HepG2 (cell line): ENCODE results near the gene KCTD18. TPM values are rescaled to one million over a fixed set of nuclear protein-coding genes. Genes with fewer than 3 reads are reported as not detected.

Experiments
- CBX1 ChIP-seq: IDR thresholded peaks from one replicate; pipeline ENCODE4 v1.6.1; 2016; ENCODE audit warnings: antibody characterized with exemption, low read depth
- FOXP1 ChIP-seq, 2 experiments: fragments of 450-650 bp in 1 of 2; IDR thresholded peaks; 2 replicates each; pipeline ENCODE4 v1.6.1; 2017 to 2018; ENCODE audit warnings: antibody characterized with exemption in 1 of 2
- NFE2L2 ChIP-seq: fragments of 150-350 bp; IDR thresholded peaks from 2 replicates; pipeline ENCODE4 v1.6.1; 2014; ENCODE audit warnings: low read length
- NONO ChIP-seq, 2 experiments: fragments of 450-650 bp in 1 of 2; sonication (generic) in 1 of 2; formaldehyde crosslinking in 1 of 2; IDR thresholded peaks in 1 of 2; conservative IDR thresholded peaks in 1 of 2; 2 replicates each; pipeline versions ENCODE4 v1.6.1 to v1.8.0; 2017 to 2022; ENCODE audit warnings: mild to moderate bottlenecking in 1 of 2, missing genetic modification reagents in 1 of 2, moderate library complexity in 1 of 2
- PCBP2 ChIP-seq: fragments of 200-400 bp; formaldehyde crosslinking; optimal IDR thresholded peaks from 2 replicates; pipeline ENCODE3; 2018; ENCODE audit warnings: low read length, low read depth; ENCODE audit not compliant: poor library complexity, severe bottlenecking
- PHF8 ChIP-seq: sonication (generic); formaldehyde crosslinking; IDR thresholded peaks from 2 replicates; pipeline ENCODE4 v1.5.0; 2020; ENCODE audit warnings: missing genetic modification reagents
- STAG1 ChIP-seq: sonication (generic); formaldehyde crosslinking; IDR thresholded peaks from 2 replicates; pipeline ENCODE4 v1.4.0; 2020; ENCODE audit warnings: missing genetic modification reagents
- U2AF1 ChIP-seq: fragments of 200-400 bp; formaldehyde crosslinking; optimal IDR thresholded peaks from 2 replicates; pipeline ENCODE3; 2017; ENCODE audit warnings: mild to moderate bottlenecking, low read depth, low read length
- ZHX1 ChIP-seq: sonication (generic); formaldehyde crosslinking; IDR thresholded peaks from 2 replicates; pipeline ENCODE4 v1.8.1; 2022; ENCODE audit warnings: low read depth, mild to moderate bottlenecking, missing genetic modification reagents
- ZNF124 ChIP-seq: sonication (generic); formaldehyde crosslinking; IDR thresholded peaks from 2 replicates; pipeline ENCODE4 v1.4.0; 2020; ENCODE audit warnings: missing genetic modification reagents
- ZNF569 ChIP-seq: sonication (generic); formaldehyde crosslinking; IDR thresholded peaks from 2 replicates; pipeline ENCODE4 v1.5.0; 2020; ENCODE audit warnings: mild to moderate bottlenecking, missing genetic modification reagents, moderate library complexity, borderline replicate concordance
- ZNF614 ChIP-seq: IDR thresholded peaks from 2 replicates; pipeline ENCODE4 v1.6.1; 2018; ENCODE audit warnings: missing biosample characterization, missing genetic modification reagents, inconsistent platforms, borderline replicate concordance
- polyA plus RNA-seq, 8 experiments: library from polyadenylated mRNA; depleted of rRNA in 3 of 8; stranded (reverse) in 7 of 8; unstranded in 1 of 8; fragments of >200 nt; fragmentation: Illumina TruSeq in 4 of 8; extraction: Trizol in 4 of 8; gene quantifications; 2 replicates each; pipeline versions ENCODE4 v1.2.1 to v1.2.3, GENCODE V29; 2011 to 2016; ENCODE audit warnings: low read depth in 4 of 8, missing spikeins in 1 of 8, mixed read lengths in 1 of 8; ENCODE audit not compliant: insufficient read depth in 1 of 8
- total RNA-seq, 5 experiments: library from RNA; depleted of rRNA; stranded (reverse); fragments of >200 nt; fragmentation: Illumina TruSeq; extraction: Trizol; gene quantifications; 2 replicates each; pipeline ENCODE4 v1.2.3, GENCODE V29; 2016; ENCODE audit warnings: low read depth in 1 of 5
- TF ChIP-seq, protein P1 (sequence below): sonication (generic); formaldehyde crosslinking; IDR thresholded peaks from 2 replicates; pipeline ENCODE4 v1.4.0; 2020; ENCODE audit warnings: missing genetic modification reagents
- TF ChIP-seq, protein P2 (sequence below): sonication (generic); formaldehyde crosslinking; IDR thresholded peaks from 2 replicates; pipeline ENCODE4 v1.5.0; 2020; ENCODE audit warnings: missing genetic modification reagents
- TF ChIP-seq, protein P3 (sequence below): sonication (generic); formaldehyde crosslinking; conservative IDR thresholded peaks from 2 replicates; pipeline ENCODE4 v1.8.0; 2022; ENCODE audit warnings: mild to moderate bottlenecking, moderate library complexity, missing genetic modification reagents

The KCTD18 gene
- total and polyA plus RNA-seq, 2 of the 13 experiments (the other 11 are each of a cell fraction or from before 2014, with no cell fraction given): 2.2 to 7.1 TPM

- TF ChIP-seq, protein P1, sequence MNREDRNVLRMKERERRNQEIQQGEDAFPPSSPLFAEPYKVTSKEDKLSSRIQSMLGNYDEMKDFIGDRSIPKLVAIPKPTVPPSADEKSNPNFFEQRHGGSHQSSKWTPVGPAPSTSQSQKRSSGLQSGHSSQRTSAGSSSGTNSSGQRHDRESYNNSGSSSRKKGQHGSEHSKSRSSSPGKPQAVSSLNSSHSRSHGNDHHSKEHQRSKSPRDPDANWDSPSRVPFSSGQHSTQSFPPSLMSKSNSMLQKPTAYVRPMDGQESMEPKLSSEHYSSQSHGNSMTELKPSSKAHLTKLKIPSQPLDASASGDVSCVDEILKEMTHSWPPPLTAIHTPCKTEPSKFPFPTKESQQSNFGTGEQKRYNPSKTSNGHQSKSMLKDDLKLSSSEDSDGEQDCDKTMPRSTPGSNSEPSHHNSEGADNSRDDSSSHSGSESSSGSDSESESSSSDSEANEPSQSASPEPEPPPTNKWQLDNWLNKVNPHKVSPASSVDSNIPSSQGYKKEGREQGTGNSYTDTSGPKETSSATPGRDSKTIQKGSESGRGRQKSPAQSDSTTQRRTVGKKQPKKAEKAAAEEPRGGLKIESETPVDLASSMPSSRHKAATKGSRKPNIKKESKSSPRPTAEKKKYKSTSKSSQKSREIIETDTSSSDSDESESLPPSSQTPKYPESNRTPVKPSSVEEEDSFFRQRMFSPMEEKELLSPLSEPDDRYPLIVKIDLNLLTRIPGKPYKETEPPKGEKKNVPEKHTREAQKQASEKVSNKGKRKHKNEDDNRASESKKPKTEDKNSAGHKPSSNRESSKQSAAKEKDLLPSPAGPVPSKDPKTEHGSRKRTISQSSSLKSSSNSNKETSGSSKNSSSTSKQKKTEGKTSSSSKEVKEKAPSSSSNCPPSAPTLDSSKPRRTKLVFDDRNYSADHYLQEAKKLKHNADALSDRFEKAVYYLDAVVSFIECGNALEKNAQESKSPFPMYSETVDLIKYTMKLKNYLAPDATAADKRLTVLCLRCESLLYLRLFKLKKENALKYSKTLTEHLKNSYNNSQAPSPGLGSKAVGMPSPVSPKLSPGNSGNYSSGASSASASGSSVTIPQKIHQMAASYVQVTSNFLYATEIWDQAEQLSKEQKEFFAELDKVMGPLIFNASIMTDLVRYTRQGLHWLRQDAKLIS: peak; percentile 36; the same call in 1 of the 2 replicates
- TF ChIP-seq ZNF614 (peak; percentile 93; the same call in 1 of the 2 replicates), PHF8 (peak; percentile 91), STAG1 (peak; percentile 21; the same call in 1 of the 2 replicates), ZHX1 (CRISPR knock-in tag) (peak; percentile 83; the same call in 1 of the 2 replicates), U2AF1 (peak; percentile 89), PCBP2 (no peak), ZNF124 (CRISPR knock-in tag) (0 out of 2 replicates have a peak, but pooled peaks have one; percentile 74), ZNF569 (CRISPR knock-in tag) (no peak), CBX1 (peak; percentile 94), NFE2L2 (no peak), NONO (IDR thresholded peaks at IDR 0.05) (no peak), NONO (CRISPR knock-in tag; conservative IDR thresholded peaks at IDR 0.05) (peak; percentile 80), FOXP1 (IDR thresholded peaks at IDR 0.05) (no peak), FOXP1 (CRISPR knock-in tag; IDR thresholded peaks at IDR 0.05) (peak; percentile 40)
- TF ChIP-seq, protein P2, sequence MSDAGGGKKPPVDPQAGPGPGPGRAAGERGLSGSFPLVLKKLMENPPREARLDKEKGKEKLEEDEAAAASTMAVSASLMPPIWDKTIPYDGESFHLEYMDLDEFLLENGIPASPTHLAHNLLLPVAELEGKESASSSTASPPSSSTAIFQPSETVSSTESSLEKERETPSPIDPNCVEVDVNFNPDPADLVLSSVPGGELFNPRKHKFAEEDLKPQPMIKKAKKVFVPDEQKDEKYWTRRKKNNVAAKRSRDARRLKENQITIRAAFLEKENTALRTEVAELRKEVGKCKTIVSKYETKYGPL (CRISPR knock-in tag): no peak
- TF ChIP-seq, protein P3, sequence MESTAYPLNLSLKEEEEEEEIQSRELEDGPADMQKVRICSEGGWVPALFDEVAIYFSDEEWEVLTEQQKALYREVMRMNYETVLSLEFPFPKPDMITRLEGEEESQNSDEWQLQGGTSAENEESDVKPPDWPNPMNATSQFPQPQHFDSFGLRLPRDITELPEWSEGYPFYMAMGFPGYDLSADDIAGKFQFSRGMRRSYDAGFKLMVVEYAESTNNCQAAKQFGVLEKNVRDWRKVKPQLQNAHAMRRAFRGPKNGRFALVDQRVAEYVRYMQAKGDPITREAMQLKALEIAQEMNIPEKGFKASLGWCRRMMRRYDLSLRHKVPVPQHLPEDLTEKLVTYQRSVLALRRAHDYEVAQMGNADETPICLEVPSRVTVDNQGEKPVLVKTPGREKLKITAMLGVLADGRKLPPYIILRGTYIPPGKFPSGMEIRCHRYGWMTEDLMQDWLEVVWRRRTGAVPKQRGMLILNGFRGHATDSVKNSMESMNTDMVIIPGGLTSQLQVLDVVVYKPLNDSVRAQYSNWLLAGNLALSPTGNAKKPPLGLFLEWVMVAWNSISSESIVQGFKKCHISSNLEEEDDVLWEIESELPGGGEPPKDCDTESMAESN (CRISPR knock-in tag): peak; percentile 95
Observed at GRCh38 chr2:200525882-200526651, 16.2 kb upstream of the KCTD18 start, which contains the start of gene SGO2 (continued).
